HepG2 (cell line): Measurements from ENCODE around the gene ACSS1. TPM values are rescaled to one million over a fixed set of nuclear protein-coding genes. Genes with fewer than 3 reads are reported as not detected.

ENCODE experiments used
- LBX2 ChIP-seq: sonication (generic); formaldehyde crosslinking; IDR thresholded peaks from 2 replicates; pipeline ENCODE4 v1.5.0; 2020; ENCODE audit warnings: missing genetic modification reagents, mild to moderate bottlenecking, borderline replicate concordance
- MIER3 ChIP-seq: IDR thresholded peaks from 2 replicates; pipeline ENCODE4 v1.6.1; 2016; ENCODE audit warnings: missing compliant biosample characterization, borderline replicate concordance
- RARA ChIP-seq: IDR thresholded peaks from 2 replicates; pipeline ENCODE4 v1.6.1; 2016; ENCODE audit warnings: missing genetic modification reagents, missing compliant biosample characterization
- SAP130 ChIP-seq: IDR thresholded peaks from 2 replicates; pipeline ENCODE4 v1.6.1; 2016; ENCODE audit warnings: low read depth
- TEAD3 ChIP-seq: optimal IDR thresholded peaks from 2 replicates; pipeline ENCODE3; 2016; ENCODE audit warnings: borderline replicate concordance
- XRCC5 ChIP-seq: fragments of 200-400 bp; formaldehyde crosslinking; optimal IDR thresholded peaks from 2 replicates; pipeline ENCODE3; 2017; ENCODE audit warnings: mild to moderate bottlenecking, low read length
- ZIK1 ChIP-seq: sonication (generic); formaldehyde crosslinking; IDR thresholded peaks from 2 replicates; pipeline ENCODE4 v1.5.0; 2020; ENCODE audit warnings: mild to moderate bottlenecking, low read depth, missing genetic modification reagents, borderline replicate concordance
- ZNF549 ChIP-seq: sonication (generic); formaldehyde crosslinking; IDR thresholded peaks from 2 replicates; pipeline ENCODE4 v1.5.0; 2020; ENCODE audit warnings: missing genetic modification reagents
- ZNF589 ChIP-seq: sonication (generic); formaldehyde crosslinking; conservative IDR thresholded peaks from 2 replicates; pipeline ENCODE4 v1.8.0; 2022; ENCODE audit warnings: mild to moderate bottlenecking, moderate library complexity, missing genetic modification reagents
- ZNF792 ChIP-seq: IDR thresholded peaks from 2 replicates; pipeline ENCODE4 v1.6.1; 2016
- ZNF816 ChIP-seq: sonication (generic); formaldehyde crosslinking; IDR thresholded peaks from 2 replicates; pipeline ENCODE4 v1.8.0; 2022; ENCODE audit warnings: missing genetic modification reagents, mild to moderate bottlenecking, borderline replicate concordance
- polyA plus RNA-seq, 8 experiments: library from polyadenylated mRNA; depleted of rRNA in 3 of 8; stranded (reverse) in 7 of 8; unstranded in 1 of 8; fragments of >200 nt; fragmentation: Illumina TruSeq in 4 of 8; extraction: Trizol in 4 of 8; gene quantifications; 2 replicates each; pipeline versions ENCODE4 v1.2.1 to v1.2.3, GENCODE V29; 2011 to 2016; ENCODE audit warnings: low read depth in 4 of 8, missing spikeins in 1 of 8, mixed read lengths in 1 of 8; ENCODE audit not compliant: insufficient read depth in 1 of 8
- total RNA-seq, 5 experiments: library from RNA; depleted of rRNA; stranded (reverse); fragments of >200 nt; fragmentation: Illumina TruSeq; extraction: Trizol; gene quantifications; 2 replicates each; pipeline ENCODE4 v1.2.3, GENCODE V29; 2016; ENCODE audit warnings: low read depth in 1 of 5
- TF ChIP-seq, protein P1 (sequence below): IDR thresholded peaks from 2 replicates; pipeline ENCODE4 v1.4.0; 2020; ENCODE audit warnings: mild to moderate bottlenecking, missing genetic modification reagents
- TF ChIP-seq, protein P2 (sequence below): sonication (generic); formaldehyde crosslinking; IDR thresholded peaks from 2 replicates; pipeline ENCODE4 v1.5.0; 2020; ENCODE audit warnings: mild to moderate bottlenecking, missing genetic modification reagents, borderline replicate concordance
- TF ChIP-seq, protein P3 (sequence below), 2 experiments: sonication (generic) in 1 of 2; formaldehyde crosslinking in 1 of 2; IDR thresholded peaks; 2 replicates each; pipeline versions ENCODE4 v1.4.0 to v1.6.1; 2016 to 2020; ENCODE audit warnings: borderline replicate concordance in 1 of 2, low read depth in 1 of 2, mild to moderate bottlenecking in 1 of 2, missing genetic modification reagents in 1 of 2

ACSS1 gene
- total and polyA plus RNA-seq, 2 of the 13 experiments (the other 11 are each of a cell fraction or from before 2014, with no cell fraction given), result 15.2 to 41.6 TPM

- TF ChIP-seq XRCC5 (peak; percentile 35), ZNF816 (CRISPR knock-in tag) (no peak), MIER3 (CRISPR knock-in tag) (0 out of 2 replicates have a peak, but pooled peaks have one; percentile 19), RARA (0 out of 2 replicates have a peak, but pooled peaks have one; percentile 27), SAP130 (CRISPR knock-in tag) (peak; percentile 66; the same call in 1 of the 2 replicates), TEAD3 (CRISPR knock-in tag) (peak; percentile 35), ZNF792 (CRISPR knock-in tag) (0 out of 2 replicates have a peak, but pooled peaks have one; percentile 20), ZIK1 (CRISPR knock-in tag) (0 out of 2 replicates have a peak, but pooled peaks have one; percentile 46), LBX2 (CRISPR knock-in tag) (no peak), ZNF549 (CRISPR knock-in tag) (no peak), ZNF589 (CRISPR knock-in tag) (no peak)
- TF ChIP-seq, protein P1, sequence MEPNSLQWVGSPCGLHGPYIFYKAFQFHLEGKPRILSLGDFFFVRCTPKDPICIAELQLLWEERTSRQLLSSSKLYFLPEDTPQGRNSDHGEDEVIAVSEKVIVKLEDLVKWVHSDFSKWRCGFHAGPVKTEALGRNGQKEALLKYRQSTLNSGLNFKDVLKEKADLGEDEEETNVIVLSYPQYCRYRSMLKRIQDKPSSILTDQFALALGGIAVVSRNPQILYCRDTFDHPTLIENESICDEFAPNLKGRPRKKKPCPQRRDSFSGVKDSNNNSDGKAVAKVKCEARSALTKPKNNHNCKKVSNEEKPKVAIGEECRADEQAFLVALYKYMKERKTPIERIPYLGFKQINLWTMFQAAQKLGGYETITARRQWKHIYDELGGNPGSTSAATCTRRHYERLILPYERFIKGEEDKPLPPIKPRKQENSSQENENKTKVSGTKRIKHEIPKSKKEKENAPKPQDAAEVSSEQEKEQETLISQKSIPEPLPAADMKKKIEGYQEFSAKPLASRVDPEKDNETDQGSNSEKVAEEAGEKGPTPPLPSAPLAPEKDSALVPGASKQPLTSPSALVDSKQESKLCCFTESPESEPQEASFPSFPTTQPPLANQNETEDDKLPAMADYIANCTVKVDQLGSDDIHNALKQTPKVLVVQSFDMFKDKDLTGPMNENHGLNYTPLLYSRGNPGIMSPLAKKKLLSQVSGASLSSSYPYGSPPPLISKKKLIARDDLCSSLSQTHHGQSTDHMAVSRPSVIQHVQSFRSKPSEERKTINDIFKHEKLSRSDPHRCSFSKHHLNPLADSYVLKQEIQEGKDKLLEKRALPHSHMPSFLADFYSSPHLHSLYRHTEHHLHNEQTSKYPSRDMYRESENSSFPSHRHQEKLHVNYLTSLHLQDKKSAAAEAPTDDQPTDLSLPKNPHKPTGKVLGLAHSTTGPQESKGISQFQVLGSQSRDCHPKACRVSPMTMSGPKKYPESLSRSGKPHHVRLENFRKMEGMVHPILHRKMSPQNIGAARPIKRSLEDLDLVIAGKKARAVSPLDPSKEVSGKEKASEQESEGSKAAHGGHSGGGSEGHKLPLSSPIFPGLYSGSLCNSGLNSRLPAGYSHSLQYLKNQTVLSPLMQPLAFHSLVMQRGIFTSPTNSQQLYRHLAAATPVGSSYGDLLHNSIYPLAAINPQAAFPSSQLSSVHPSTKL (CRISPR knock-in tag), result 0 out of 2 replicates have a peak, but pooled peaks have one; percentile 34
- TF ChIP-seq, protein P2, sequence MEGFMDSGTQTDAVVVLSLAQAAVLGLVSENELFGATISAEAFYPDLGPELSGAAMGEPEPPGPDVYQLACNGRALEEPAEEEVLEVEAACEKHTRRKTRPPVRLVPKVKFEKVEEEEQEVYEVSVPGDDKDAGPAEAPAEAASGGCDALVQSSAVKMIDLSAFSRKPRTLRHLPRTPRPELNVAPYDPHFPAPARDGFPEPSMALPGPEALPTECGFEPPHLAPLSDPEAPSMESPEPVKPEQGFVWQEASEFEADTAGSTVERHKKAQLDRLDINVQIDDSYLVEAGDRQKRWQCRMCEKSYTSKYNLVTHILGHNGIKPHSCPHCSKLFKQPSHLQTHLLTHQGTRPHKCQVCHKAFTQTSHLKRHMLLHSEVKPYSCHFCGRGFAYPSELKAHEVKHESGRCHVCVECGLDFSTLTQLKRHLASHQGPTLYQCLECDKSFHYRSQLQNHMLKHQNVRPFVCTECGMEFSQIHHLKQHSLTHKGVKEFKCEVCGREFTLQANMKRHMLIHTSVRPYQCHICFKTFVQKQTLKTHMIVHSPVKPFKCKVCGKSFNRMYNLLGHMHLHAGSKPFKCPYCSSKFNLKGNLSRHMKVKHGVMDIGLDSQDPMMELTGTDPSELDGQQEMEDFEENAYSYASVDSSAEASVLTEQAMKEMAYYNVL (CRISPR knock-in tag), result 0 out of 2 replicates have a peak, but pooled peaks have one; percentile 44
- TF ChIP-seq, protein P3, sequence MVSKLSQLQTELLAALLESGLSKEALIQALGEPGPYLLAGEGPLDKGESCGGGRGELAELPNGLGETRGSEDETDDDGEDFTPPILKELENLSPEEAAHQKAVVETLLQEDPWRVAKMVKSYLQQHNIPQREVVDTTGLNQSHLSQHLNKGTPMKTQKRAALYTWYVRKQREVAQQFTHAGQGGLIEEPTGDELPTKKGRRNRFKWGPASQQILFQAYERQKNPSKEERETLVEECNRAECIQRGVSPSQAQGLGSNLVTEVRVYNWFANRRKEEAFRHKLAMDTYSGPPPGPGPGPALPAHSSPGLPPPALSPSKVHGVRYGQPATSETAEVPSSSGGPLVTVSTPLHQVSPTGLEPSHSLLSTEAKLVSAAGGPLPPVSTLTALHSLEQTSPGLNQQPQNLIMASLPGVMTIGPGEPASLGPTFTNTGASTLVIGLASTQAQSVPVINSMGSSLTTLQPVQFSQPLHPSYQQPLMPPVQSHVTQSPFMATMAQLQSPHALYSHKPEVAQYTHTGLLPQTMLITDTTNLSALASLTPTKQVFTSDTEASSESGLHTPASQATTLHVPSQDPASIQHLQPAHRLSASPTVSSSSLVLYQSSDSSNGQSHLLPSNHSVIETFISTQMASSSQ (IDR thresholded peaks at IDR 0.05; ENCODE audit: low read depth), result peak; percentile 76
- TF ChIP-seq, protein P3 (CRISPR knock-in tag; IDR thresholded peaks at IDR 0.05; ENCODE audit: borderline replicate concordance), result peak; percentile 65; the same call in 1 of the 2 replicates
These were observed 3.3 kb upstream of the ACSS1 start (continued) for GRCh38 chr20:25061103-25061799.
